GM19193 (cell line): ENCODE measurements around the gene FOXP1.

ENCODE experiments used
- POLR2A ChIP-seq: IDR thresholded peaks from 4 replicates; pipeline ENCODE4 v1.6.1; 2011; ENCODE audit not compliant: insufficient read depth, insufficient read length; ENCODE audit errors: extremely low read depth

FOXP1 gene

DNA sequence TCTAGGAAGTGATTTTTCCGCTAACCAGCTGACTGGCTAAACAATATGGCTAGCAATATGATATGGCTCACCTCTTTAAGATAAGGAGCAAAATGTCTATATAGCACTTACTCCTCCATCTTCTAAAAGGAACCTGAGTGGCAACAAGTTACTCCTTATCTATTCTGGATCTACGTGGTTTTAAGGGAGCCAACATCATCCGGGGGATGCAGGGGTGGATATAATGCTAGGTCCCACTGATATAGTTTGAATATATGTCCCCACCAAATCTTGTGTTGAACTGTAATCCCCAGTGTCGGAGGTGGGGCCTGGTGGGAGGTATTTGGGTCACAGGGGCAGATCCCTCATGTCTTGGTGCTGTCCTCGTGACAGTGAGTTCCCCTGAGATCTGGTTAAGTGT is 500.7 kb downstream of the FOXP1 start:
- TF ChIP-seq POLR2A: no peak

DNA sequence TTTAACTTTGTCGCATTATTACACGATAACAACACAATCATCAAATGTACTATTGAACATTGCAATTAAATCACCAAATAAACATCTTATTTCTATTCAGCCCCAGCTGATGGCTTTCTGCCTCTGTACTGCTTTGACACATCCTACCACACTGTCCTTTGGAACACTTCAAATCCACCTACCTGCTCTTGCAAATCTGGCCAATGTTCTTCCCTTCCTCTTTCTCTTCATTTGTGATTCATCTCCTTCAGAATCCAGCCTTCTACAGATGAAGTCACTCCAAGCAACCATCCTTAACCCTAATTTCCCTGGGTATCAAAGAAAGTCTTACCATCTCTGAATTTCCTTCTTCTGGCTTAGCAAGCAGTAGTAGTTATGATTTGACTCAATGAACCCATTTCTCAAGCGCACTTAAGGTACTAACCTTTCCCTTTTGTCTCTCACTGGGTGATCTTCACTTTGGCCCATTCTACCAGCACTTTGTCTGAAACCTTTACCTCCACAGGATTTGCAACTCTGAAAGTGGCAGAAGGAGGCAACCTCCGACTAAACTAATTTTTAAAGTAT is 502.9 kb downstream of the FOXP1 start:
- no peak for TF ChIP-seq POLR2A

DNA sequence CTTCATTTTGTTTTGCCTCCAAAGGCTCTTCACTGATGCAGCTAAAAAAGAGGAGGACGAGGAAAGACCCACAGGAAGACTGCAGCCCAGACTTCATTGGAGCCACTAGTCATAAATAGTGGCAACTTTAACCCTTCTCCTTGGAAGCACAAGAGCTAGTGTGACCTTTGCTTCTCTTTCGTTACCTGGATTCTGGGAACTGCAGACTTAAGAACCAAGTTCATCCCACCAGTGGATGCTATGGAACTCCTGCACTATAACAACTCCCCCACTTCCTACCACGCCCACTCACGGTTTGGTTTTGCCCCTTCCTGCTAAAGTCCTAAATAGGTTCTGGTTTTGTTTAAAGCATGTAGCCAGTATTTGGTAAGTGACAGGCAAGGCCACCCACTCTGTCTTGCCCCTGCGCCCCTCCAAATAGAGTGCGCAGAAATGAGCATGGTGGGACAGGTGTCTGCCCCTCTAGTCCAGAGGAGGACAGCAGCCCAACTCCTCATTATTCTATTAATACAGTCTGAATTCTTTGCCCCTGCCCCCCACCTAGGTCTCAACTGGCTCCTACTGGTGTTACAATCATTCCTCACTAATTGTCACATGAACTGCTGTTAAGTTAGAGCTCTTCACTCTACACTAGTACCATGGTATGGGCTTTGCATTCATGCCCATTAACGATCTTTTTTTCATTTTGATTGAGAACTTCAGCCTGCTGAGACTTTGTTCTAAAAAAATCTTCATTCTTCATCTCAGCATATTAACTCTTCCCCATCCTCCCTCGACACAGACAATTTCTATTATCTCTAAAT is 504.6 kb downstream of the FOXP1 start:
- TF ChIP-seq POLR2A: no peak

DNA sequence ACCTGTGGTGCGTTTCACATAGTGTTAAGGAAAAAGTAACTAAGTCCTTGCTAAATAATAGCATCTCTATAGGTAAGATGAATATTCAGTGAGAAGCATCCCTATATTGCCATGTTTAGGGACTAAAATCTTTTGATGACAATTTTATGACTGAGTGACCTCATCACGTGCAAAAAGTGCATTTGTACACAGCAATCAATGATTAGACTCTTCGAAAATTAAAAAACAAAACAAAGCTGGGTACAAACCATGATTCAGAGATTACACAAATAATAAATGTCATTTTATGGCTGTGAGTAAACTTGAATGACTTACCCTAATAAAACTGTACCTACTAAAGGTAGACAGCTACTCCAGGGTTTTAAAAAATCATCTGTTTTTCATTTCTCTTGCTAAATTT is 505.3 kb downstream of the FOXP1 start:
- TF ChIP-seq POLR2A: no peak

DNA sequence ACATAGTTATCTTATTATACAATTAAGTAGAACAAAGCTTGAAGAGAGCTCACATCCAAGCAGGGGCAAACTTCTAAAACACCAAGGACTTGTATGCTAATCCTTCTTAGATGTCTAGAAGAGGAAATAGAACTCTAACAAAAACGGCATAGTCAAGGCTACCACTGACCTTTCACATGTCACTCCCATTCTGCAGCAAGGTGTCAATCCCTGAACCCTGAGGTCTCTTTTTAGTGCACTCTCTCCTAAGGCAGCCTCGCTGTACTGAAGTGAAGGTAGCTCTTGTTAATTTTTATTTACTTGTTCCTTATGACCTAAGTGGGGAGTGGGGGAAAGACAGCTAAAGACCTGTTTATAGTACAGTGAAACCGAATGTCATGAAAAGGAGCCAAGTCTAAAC is 506.5 kb downstream of the FOXP1 start:
- no peak for TF ChIP-seq POLR2A

DNA sequence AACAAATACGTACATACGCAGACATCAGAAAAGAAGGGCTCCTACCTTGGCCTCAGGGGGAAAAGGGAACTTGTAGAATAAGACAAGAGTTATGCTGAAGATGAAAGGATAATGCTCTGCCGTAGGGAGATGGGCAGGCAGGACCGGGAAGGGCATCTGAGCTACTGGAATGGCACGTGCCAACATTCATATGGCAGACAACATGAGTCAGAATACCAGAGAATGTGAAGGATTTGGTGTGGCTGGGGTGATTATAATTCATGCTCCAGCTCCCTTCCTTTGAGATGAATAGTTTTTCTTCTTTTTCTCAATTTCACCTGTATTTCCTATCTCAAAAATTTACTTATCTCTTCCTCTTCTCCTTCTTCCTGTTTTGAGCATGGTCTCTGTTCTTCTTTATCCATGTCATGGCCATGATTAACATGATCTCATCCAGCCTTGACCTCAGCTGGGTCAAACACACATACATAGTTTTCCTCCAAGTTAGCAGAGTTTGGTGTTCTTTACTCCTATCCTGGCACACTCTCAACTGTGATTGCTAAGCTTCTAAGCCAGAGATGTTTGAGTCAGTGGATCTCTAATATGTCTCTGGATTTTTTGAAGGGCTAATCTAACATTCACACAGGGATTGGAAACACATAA is 507.0 kb downstream of the FOXP1 start:
- TF ChIP-seq POLR2A: no peak

DNA sequence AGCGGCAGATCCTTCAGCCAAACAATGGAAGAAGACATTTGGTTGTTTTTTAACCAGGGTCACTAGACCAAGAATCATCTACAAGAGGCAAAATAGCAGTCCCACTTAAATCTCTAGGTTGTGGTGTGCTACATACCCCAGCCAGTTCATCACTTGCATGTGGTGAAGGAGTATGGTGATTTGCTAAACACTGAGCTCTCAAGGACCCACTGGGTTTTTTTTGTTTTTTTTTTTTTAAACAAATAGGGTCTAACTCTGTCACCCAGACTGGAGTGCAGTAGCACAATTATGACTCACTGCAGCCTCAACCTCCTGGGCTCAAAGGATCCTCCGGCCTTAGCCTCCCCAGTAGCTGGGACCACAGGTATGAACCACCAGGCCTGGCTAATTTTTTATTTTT is 508.0 kb downstream of the FOXP1 start:
- no peak for TF ChIP-seq POLR2A

DNA sequence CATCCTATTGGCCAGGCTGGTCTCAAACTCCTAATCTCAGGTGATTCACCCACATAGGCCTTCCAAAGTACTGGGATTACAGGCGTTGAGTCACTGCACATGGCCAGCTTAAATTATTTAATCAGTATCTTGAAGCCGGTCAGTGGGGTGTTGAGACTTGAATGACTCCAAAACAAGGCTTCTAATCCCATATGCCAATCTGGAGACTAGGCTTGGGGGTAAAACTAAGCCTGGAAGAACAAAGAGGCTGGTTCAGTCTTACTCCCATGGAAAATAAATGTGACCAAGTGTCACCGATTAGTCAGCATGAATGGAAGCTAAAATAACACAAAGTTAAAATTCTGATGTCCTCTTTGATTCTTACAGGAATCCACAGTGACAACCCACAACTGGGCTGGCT is 509.1 kb downstream of the FOXP1 start:
- TF ChIP-seq POLR2A: no peak

DNA sequence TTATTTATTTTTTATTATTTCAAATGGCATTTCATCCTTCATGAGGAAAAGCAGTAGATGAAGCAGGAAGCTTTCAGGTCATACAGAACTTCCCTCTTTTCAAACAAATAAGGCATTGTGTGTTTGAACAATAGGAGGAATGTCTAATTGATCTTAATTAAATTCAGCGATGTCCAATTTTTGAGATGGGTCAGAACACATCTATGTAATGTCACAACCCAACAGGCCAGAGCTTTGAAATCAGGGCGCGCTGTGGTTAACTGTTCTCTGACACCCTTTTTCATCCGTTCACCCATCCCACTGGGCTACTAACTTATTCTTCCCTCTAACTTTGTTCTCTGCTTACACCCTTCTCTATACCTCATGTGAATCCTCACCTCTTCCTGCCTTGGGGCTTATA is 510.5 kb downstream of the FOXP1 start:
- no peak for TF ChIP-seq POLR2A

DNA sequence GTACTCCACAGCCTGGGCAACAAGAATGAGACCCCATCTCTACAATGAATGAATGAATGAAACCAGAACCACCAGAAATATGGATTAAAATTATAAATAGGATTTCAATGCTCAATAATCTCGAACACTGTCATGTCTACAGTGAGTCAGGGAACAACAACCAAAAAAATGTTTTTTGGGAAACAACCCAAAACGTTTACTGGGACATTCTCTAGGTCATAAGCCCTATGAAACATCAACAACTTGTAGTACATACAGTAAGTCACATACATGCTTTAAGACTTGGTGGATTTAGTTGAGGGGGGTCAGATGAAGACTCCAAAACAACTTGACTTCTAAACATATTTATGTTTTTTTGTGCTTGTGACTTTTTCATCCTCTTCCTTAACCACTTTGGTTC is 511.2 kb downstream of the FOXP1 start:
- no peak for TF ChIP-seq POLR2A

DNA sequence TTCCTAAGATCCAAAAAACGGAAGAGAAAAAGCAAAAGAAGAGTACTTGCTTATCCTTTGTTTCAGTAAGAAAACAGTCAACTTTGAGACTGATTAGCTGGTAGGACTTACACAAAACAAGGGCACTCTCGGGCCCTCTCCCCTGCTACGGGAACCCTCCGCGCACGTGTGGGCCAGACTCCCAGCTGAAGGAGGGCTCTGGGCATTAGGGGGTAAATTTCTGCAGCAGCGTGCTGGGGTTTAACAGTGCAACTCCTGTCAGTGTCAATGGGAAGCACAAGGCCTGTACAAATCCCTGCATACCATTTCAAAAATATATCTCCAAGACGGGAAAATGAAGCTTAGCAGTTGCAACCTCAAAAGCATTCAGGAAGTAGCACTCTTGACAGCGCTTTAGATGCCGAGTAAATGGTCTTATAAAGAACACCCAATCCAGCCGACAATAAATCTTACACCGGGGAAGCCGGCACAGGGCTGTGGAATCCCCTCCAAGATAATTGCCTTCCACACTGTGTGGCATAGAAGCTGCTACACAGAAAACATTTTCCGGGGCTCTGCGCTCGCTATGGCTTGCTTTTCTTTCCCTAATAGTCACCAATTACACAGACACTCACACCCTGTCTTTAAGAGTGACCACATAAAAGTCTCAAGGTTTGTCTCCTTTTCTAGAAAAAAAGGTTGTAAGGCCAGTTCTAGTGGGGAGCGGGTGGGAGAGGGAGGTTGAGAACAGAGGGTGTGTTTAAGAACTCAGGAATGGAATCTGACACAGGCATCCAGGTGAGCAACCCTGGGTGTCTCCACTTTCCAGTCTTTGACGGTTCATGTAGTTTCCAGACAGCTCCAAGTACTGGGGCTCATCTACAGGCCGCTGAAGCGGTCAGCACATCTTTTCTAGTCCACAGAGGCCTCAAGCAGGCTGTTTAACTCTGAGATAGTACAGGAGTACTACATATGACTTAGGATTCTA is 512.7 kb downstream of the FOXP1 start:
- TF ChIP-seq POLR2A: no peak

DNA sequence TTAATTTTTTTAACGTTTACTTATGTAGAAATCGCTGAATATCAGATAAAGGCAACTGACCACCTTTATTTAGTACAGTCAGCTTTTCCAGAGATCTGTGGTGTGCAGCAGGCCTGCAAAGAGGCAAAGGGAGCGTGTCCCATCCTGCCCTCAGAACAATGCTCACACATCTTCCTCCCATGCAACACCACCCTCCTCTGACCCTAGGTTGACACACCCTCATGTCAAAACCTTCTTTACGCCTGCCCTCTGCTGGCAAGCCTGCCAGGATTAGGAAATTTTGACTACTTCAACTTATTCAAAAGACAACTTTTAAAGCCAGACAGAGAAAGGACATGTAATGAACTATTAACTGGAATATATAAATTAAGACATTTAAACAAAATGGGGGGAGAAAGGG is 513.7 kb downstream of the FOXP1 start:
- TF ChIP-seq POLR2A: no peak

DNA sequence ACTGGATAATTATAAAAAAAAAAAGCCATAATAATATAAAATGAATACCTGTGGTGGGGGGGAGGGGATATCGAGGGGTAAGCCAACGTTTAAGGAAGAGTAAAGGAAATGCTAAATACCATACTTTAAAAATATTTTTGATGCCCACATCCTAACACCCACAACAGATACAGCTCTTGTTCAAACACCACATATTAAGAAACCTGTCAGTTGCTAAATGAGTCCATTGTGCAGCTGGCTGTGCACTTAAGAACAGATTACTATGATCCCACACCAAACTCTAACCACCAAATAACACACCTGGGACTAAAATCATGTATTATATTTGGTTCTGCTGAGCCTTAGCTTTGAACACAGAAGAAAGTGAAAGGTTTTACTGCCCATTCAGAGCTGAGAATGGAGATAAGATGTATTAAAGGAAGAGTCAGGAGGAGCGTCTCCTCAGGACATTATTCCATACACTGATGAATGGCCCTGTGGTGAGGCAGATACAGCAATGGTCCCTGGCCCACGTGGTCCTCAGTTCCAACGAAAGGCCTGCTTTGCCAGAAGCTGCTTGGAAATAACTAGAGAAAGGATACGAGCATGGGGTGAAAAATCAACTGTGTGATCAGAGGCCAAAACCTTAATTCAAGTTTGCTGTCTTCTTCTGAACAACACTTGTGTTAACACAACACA is 515.4 kb downstream of the FOXP1 start:
- no peak for TF ChIP-seq POLR2A

DNA sequence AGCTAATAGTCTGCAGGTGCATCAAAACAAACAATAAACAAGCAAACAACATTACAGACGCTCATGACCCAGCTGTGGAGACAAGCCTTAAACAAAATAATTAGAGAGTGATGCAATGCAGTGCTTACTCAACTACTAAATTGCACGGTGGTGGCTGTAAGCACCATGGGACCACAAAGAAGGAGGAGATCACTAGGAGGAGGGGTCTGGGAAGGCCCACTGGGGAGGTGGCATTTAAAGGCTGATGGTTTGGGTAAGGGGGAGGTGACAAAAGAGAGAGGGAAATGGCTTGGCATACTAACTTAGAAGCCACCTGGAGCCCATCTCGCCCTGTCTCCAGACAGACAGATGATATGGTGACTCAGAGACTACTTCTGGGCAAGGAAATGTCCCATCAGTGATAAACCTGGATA is 516.7 kb downstream of the FOXP1 start:
- TF ChIP-seq POLR2A: no peak
